WTC11 (cell line): ENCODE data around the gene GSTM1. TPM values are rescaled to one million over a fixed set of nuclear protein-coding genes. Genes with fewer than 3 reads are reported as not detected.

ENCODE experiments used
- ATAC-seq: fragments of 200-7000 bp; cut with Tn5 transposase; 2 replicates; pipeline ENCODE4 v1.10.0; 2021; ENCODE audit warnings: mild to moderate bottlenecking, moderate library complexity
- CTCF ChIA-PET: fragments of 300-600 bp; sonication (Branson Sonifier 250); formaldehyde crosslinking; loops from one replicate; lab custom pipeline; 2021; ENCODE audit warnings: antibody characterized with exemption; lab: Charles Lee
- POLR2A ChIA-PET: fragments of 350-600 bp; sonication (Branson Sonifier 250); formaldehyde crosslinking; loops from one replicate; lab custom pipeline; 2021; ENCODE audit warnings: antibody characterized with exemption; lab: Charles Lee
- DNase-seq: peaks from one replicate; pipeline ENCODE4 v3.0.0; 2021; ENCODE audit warnings: low spot score
- H3K27ac Mint-ChIP-seq: 2 replicates; pipeline ENCODE4 v1.8.0; 2021; ENCODE audit warnings: mixed read lengths
- H3K27me3 Mint-ChIP-seq: 2 replicates; pipeline ENCODE4 v1.8.0; 2021; ENCODE audit warnings: low read depth, mild to moderate bottlenecking, moderate library complexity, mixed read lengths
- H3K36me3 Mint-ChIP-seq: 2 replicates; pipeline ENCODE4 v1.8.0; 2021; ENCODE audit warnings: mixed read lengths
- H3K4me1 Mint-ChIP-seq: 2 replicates; pipeline ENCODE4 v1.8.0; 2022; ENCODE audit warnings: mixed read lengths
- H3K4me3 Mint-ChIP-seq: 2 replicates; pipeline ENCODE4 v1.8.0; 2021; ENCODE audit warnings: mild to moderate bottlenecking, moderate library complexity, mixed read lengths
- H3K9me3 Mint-ChIP-seq: 2 replicates; pipeline ENCODE4 v1.8.0; 2021; ENCODE audit warnings: mixed read lengths
- EMX1 ChIP-seq: fragments of 250-450 bp; sonication (Bioruptor Pico); IDR thresholded peaks from 2 replicates; pipeline ENCODE4 v1.8.0; 2021; ENCODE audit warnings: mild to moderate bottlenecking
- ESRRA ChIP-seq: sonication (generic); formaldehyde crosslinking; IDR thresholded peaks from 2 replicates; pipeline ENCODE4 v1.8.1; 2022; ENCODE audit warnings: mild to moderate bottlenecking, missing genetic modification reagents, borderline replicate concordance
- GABPB1 ChIP-seq: sonication (generic); formaldehyde crosslinking; IDR thresholded peaks from 2 replicates; pipeline ENCODE4 v1.8.1; 2023; ENCODE audit warnings: mild to moderate bottlenecking, missing genetic modification reagents
- HMGA2 ChIP-seq: fragments of 250-450 bp; sonication (Bioruptor Pico); IDR thresholded peaks from 2 replicates; pipeline ENCODE4 v1.4.0; 2021; ENCODE audit warnings: mild to moderate bottlenecking, moderate library complexity
- MXD4 ChIP-seq: fragments of 250-450 bp; sonication (Bioruptor Pico); IDR thresholded peaks from 2 replicates; pipeline ENCODE4 v1.8.0; 2021; ENCODE audit warnings: mild to moderate bottlenecking, moderate library complexity, borderline replicate concordance
- RORB ChIP-seq: fragments of 250-450 bp; sonication (Bioruptor Pico); IDR thresholded peaks from 2 replicates; pipeline ENCODE4 v1.9.0; 2021; ENCODE audit warnings: mild to moderate bottlenecking
- TEAD1 ChIP-seq: sonication (generic); formaldehyde crosslinking; IDR thresholded peaks from 2 replicates; pipeline ENCODE4 v1.8.0; 2022; ENCODE audit warnings: mild to moderate bottlenecking, missing genetic modification reagents
- ZBTB21 ChIP-seq: sonication (generic); formaldehyde crosslinking; IDR thresholded peaks from 2 replicates; pipeline ENCODE4 v1.8.1; 2023; ENCODE audit warnings: mild to moderate bottlenecking, missing genetic modification reagents, borderline replicate concordance
- total RNA-seq: library from RNA; stranded (reverse); gene quantifications from 3 replicates; pipeline ENCODE4 v1.2.3, GENCODE V29; 2021
- TF ChIP-seq, protein P1 (sequence below): sonication (generic); formaldehyde crosslinking; IDR thresholded peaks from 2 replicates; pipeline ENCODE4 v1.8.0; 2022; ENCODE audit warnings: missing genetic modification reagents
- TF ChIP-seq, protein P2 (sequence below): sonication (generic); formaldehyde crosslinking; conservative IDR thresholded peaks from 2 replicates; pipeline ENCODE4 v1.8.1; 2023; ENCODE audit warnings: mild to moderate bottlenecking, low read depth, missing genetic modification reagents, moderate library complexity
- TF ChIP-seq, protein P3 (sequence below): sonication (generic); formaldehyde crosslinking; IDR thresholded peaks from 2 replicates; pipeline ENCODE4 v1.8.1; 2023; ENCODE audit warnings: mild to moderate bottlenecking, missing genetic modification reagents, moderate library complexity
- TF ChIP-seq, protein P4 (sequence below): sonication (generic); formaldehyde crosslinking; IDR thresholded peaks from 2 replicates; pipeline ENCODE4 v1.8.1; 2023; ENCODE audit warnings: mild to moderate bottlenecking, moderate library complexity, missing genetic modification reagents
- TF ChIP-seq, protein P5 (sequence below): fragments of 250-450 bp; sonication (Bioruptor Pico); IDR thresholded peaks from 2 replicates; pipeline ENCODE4 v1.8.0; 2021; ENCODE audit warnings: mild to moderate bottlenecking
- TF ChIP-seq, protein P6 (sequence below): sonication (generic); formaldehyde crosslinking; IDR thresholded peaks from 2 replicates; pipeline ENCODE4 v1.8.1; 2023; ENCODE audit warnings: mild to moderate bottlenecking, missing genetic modification reagents
- TF ChIP-seq, protein P7 (sequence below): sonication (generic); formaldehyde crosslinking; IDR thresholded peaks from 2 replicates; pipeline ENCODE4 v1.8.1; 2022; ENCODE audit warnings: missing genetic modification reagents, borderline replicate concordance
- TF ChIP-seq, protein P8 (sequence below): sonication (generic); formaldehyde crosslinking; IDR thresholded peaks from 2 replicates; pipeline ENCODE4 v1.8.0; 2022; ENCODE audit warnings: mild to moderate bottlenecking, missing genetic modification reagents

The GSTM1 gene
- total RNA-seq, 1 experiment from 2014 or later = not detected

DNA sequence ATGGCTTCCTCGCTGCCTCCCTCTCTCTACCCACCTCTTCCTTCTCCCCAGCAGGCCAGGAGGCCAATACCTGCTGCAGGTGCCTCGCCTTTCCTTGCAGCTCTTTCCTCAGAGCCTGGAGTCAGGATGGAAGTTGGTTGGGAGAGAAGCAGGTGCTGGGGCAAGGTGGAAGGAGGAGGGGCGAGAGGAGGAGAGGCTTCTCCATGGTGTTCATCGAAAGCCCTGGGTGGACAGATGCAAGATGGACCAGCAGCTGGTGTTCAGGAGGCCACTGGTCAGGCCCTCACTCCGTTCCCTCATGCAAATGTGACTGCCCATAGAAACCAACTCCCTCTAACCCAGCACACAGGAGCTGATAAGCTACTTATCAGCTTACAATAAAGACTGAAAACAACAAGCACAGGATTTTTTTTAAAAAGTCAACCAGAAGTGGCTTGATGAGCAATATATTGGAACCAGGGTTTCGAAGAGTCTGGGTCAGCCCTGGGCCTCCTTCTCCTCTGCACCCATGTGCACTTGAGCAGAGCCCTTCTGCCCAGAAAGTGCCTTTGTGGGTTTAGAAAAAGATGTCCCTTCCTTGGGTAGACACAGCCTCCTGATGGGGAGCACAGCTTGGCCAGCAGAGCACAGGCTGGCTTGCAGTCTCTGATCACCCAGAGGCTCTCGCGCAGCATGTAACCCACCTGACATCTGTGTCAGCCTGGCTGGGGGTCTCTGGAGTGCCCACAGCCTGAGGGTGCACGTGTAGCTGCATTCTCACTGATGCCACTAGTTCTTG is 48.4 kb upstream of the GSTM1 start (continued):
- TF ChIP-seq, protein P1, sequence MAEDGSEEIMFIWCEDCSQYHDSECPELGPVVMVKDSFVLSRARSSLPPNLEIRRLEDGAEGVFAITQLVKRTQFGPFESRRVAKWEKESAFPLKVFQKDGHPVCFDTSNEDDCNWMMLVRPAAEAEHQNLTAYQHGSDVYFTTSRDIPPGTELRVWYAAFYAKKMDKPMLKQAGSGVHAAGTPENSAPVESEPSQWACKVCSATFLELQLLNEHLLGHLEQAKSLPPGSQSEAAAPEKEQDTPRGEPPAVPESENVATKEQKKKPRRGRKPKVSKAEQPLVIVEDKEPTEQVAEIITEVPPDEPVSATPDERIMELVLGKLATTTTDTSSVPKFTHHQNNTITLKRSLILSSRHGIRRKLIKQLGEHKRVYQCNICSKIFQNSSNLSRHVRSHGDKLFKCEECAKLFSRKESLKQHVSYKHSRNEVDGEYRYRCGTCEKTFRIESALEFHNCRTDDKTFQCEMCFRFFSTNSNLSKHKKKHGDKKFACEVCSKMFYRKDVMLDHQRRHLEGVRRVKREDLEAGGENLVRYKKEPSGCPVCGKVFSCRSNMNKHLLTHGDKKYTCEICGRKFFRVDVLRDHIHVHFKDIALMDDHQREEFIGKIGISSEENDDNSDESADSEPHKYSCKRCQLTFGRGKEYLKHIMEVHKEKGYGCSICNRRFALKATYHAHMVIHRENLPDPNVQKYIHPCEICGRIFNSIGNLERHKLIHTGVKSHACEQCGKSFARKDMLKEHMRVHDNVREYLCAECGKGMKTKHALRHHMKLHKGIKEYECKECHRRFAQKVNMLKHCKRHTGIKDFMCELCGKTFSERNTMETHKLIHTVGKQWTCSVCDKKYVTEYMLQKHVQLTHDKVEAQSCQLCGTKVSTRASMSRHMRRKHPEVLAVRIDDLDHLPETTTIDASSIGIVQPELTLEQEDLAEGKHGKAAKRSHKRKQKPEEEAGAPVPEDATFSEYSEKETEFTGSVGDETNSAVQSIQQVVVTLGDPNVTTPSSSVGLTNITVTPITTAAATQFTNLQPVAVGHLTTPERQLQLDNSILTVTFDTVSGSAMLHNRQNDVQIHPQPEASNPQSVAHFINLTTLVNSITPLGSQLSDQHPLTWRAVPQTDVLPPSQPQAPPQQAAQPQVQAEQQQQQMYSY = no peak
- TF ChIP-seq, protein P2, sequence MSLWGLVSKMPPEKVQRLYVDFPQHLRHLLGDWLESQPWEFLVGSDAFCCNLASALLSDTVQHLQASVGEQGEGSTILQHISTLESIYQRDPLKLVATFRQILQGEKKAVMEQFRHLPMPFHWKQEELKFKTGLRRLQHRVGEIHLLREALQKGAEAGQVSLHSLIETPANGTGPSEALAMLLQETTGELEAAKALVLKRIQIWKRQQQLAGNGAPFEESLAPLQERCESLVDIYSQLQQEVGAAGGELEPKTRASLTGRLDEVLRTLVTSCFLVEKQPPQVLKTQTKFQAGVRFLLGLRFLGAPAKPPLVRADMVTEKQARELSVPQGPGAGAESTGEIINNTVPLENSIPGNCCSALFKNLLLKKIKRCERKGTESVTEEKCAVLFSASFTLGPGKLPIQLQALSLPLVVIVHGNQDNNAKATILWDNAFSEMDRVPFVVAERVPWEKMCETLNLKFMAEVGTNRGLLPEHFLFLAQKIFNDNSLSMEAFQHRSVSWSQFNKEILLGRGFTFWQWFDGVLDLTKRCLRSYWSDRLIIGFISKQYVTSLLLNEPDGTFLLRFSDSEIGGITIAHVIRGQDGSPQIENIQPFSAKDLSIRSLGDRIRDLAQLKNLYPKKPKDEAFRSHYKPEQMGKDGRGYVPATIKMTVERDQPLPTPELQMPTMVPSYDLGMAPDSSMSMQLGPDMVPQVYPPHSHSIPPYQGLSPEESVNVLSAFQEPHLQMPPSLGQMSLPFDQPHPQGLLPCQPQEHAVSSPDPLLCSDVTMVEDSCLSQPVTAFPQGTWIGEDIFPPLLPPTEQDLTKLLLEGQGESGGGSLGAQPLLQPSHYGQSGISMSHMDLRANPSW (CRISPR knock-in tag) = no peak
- no peak for TF ChIP-seq ESRRA (CRISPR knock-in tag)
- TF ChIP-seq, protein P3, sequence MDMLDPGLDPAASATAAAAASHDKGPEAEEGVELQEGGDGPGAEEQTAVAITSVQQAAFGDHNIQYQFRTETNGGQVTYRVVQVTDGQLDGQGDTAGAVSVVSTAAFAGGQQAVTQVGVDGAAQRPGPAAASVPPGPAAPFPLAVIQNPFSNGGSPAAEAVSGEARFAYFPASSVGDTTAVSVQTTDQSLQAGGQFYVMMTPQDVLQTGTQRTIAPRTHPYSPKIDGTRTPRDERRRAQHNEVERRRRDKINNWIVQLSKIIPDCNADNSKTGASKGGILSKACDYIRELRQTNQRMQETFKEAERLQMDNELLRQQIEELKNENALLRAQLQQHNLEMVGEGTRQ = no peak
- TF ChIP-seq, protein P4, sequence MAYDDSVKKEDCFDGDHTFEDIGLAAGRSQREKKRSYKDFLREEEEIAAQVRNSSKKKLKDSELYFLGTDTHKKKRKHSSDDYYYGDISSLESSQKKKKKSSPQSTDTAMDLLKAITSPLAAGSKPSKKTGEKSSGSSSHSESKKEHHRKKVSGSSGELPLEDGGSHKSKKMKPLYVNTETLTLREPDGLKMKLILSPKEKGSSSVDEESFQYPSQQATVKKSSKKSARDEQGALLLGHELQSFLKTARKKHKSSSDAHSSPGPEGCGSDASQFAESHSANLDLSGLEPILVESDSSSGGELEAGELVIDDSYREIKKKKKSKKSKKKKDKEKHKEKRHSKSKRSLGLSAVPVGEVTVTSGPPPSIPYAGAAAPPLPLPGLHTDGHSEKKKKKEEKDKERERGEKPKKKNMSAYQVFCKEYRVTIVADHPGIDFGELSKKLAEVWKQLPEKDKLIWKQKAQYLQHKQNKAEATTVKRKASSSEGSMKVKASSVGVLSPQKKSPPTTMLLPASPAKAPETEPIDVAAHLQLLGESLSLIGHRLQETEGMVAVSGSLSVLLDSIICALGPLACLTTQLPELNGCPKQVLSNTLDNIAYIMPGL (CRISPR knock-in tag) = no peak
- TF ChIP-seq MXD4 (CRISPR knock-in tag) = no peak
- TF ChIP-seq, protein P5, sequence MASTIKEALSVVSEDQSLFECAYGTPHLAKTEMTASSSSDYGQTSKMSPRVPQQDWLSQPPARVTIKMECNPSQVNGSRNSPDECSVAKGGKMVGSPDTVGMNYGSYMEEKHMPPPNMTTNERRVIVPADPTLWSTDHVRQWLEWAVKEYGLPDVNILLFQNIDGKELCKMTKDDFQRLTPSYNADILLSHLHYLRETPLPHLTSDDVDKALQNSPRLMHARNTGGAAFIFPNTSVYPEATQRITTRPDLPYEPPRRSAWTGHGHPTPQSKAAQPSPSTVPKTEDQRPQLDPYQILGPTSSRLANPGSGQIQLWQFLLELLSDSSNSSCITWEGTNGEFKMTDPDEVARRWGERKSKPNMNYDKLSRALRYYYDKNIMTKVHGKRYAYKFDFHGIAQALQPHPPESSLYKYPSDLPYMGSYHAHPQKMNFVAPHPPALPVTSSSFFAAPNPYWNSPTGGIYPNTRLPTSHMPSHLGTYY (CRISPR knock-in tag) = no peak

DNA sequence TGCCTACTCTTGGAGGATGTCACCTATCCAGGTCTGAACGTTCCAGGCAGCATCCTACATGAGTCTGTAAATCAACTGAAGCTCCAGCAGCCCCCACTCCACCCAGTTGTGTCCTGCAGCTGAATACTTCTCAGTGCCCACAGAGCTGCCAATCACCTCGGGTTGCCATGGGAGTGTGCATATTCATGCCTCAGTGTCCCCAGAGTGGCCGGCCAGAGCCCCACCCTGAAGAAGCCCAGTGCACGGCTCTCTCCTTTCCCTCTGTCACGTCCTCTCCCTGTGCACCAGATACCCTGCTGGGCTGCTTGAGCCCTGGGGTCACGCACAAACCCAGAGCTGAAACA is 47.8 kb upstream of the GSTM1 start:
- H3K36me3 Mint-ChIP-seq = no peaks in the 10 kb centered on the region
- H3K27ac Mint-ChIP-seq = no peak overlapping the region
- no peaks in the 10 kb centered on the region for H3K9me3 Mint-ChIP-seq
- H3K4me3 Mint-ChIP-seq = no peak overlapping the region
- TF ChIP-seq, protein P3 = no peak
- TF ChIP-seq, protein P6, sequence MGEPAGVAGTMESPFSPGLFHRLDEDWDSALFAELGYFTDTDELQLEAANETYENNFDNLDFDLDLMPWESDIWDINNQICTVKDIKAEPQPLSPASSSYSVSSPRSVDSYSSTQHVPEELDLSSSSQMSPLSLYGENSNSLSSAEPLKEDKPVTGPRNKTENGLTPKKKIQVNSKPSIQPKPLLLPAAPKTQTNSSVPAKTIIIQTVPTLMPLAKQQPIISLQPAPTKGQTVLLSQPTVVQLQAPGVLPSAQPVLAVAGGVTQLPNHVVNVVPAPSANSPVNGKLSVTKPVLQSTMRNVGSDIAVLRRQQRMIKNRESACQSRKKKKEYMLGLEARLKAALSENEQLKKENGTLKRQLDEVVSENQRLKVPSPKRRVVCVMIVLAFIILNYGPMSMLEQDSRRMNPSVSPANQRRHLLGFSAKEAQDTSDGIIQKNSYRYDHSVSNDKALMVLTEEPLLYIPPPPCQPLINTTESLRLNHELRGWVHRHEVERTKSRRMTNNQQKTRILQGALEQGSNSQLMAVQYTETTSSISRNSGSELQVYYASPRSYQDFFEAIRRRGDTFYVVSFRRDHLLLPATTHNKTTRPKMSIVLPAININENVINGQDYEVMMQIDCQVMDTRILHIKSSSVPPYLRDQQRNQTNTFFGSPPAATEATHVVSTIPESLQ = no peak
- TF ChIP-seq ZBTB21 (CRISPR knock-in tag) (no peak), TEAD1 (no peak), RORB (CRISPR knock-in tag) (no peak), GABPB1 (no peak), HMGA2 (CRISPR knock-in tag) (no peak), EMX1 (CRISPR knock-in tag) (no peak)
- TF ChIP-seq, protein P7, sequence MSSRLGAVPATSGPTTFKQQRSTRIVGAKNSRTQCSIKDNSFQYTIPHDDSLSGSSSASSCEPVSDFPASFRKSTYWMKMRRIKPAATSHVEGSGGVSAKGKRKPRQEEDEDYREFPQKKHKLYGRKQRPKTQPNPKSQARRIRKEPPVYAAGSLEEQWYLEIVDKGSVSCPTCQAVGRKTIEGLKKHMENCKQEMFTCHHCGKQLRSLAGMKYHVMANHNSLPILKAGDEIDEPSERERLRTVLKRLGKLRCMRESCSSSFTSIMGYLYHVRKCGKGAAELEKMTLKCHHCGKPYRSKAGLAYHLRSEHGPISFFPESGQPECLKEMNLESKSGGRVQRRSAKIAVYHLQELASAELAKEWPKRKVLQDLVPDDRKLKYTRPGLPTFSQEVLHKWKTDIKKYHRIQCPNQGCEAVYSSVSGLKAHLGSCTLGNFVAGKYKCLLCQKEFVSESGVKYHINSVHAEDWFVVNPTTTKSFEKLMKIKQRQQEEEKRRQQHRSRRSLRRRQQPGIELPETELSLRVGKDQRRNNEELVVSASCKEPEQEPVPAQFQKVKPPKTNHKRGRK (CRISPR knock-in tag) = no peak
- TF ChIP-seq, protein P8, sequence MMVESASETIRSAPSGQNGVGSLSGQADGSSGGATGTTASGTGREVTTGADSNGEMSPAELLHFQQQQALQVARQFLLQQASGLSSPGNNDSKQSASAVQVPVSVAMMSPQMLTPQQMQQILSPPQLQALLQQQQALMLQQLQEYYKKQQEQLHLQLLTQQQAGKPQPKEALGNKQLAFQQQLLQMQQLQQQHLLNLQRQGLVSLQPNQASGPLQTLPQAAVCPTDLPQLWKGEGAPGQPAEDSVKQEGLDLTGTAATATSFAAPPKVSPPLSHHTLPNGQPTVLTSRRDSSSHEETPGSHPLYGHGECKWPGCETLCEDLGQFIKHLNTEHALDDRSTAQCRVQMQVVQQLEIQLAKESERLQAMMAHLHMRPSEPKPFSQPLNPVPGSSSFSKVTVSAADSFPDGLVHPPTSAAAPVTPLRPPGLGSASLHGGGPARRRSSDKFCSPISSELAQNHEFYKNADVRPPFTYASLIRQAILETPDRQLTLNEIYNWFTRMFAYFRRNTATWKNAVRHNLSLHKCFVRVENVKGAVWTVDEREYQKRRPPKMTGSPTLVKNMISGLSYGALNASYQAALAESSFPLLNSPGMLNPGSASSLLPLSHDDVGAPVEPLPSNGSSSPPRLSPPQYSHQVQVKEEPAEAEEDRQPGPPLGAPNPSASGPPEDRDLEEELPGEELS (CRISPR knock-in tag) = no peak
- peaks cover 5% of the 10 kb centered on the region; the same call in 1 of the 2 replicates for H3K27me3 Mint-ChIP-seq
- peaks cover 26% of the 10 kb centered on the region for H3K4me1 Mint-ChIP-seq
- DNase-seq = no peak
- no peak for ATAC-seq
- CTCF ChIA-PET = interaction anchor here (0.5 to 6.8 kb wide), 77 partner anchors 10 to 490 kb away, joined by 3 to 188 read pairs (median 6); partner anchors contain the start of genes AHCYL1, AMIGO1, AMPD2 and CYB561D1
- POLR2A ChIA-PET = interaction anchor here (1.2 to 1.3 kb wide), 3 partner anchors 28 to 91 kb away, joined by 4 to 12 read pairs (median 5); partner anchors contain the start of genes GNAI3 and GSTM2
